ENCODE data around the gene TRHDE.
"Not testable (repeated sequence)": the region's sequence is repeated elsewhere in the genome, so short reads cannot be mapped to it uniquely, and the experiment has no call there.

TRHDE gene

DNA sequence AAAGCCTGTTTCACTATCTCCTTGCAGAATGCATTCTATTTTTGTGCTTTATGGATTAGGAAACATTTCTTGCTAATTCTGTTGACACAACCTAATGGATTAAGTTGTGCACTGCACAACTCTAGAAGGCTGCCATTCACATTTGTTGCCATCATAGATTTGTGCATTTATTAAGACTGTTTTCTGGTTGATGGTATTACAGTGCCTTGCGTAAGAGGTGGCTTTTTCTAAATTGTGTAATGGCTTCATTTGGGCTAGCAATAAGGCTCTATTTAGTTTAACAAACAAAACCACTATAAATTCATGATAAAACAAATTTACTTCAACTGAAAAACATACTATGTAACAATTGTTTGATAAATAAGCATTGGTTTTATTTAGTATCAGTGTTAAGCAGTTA lies 175.9 kb downstream of the TRHDE start:
- no peak for DNase-seq (ENCODE audit: low read depth)

DNA sequence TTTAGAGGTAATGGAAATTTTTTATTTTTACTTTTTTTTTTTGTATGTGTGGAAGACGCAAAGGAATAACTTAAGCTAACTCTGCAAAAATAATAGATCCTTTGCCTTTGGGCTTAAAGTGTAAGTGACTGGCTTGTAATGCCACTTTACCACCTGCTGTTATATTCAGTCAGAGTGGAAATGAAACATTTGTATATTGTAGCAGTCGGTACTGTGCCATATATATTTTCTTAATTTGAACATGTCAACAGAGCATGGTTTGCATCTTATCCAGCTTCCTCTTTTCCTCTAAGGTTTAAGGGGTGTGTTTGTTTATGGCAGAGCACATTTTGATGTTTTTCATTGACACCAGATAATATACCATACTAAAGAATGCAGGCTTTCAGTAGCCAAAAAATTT lies 176.6 kb downstream of the TRHDE start:
- no peak for DNase-seq (ENCODE audit: low read depth)

DNA sequence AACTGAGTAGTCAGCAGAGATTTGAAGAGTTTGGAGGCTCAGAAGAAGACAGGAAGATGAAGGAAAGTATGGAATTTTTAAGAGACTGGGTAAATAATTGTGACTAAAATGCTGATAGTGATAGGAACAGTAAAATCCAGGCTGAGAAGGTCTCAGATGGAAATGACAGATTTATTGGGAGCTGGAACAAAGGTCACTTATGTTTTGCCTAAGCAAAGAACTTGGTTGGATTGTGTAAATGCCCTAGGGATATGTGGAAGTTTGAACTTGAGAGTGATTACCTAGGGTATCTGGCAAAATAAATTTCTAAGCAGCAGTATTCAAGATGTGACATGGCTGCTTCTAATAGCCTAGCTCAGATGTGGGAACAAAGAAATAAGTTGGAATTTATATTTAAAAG lies 180.9 kb downstream of the TRHDE start:
- no peak for DNase-seq (ENCODE audit: low read depth)

DNA sequence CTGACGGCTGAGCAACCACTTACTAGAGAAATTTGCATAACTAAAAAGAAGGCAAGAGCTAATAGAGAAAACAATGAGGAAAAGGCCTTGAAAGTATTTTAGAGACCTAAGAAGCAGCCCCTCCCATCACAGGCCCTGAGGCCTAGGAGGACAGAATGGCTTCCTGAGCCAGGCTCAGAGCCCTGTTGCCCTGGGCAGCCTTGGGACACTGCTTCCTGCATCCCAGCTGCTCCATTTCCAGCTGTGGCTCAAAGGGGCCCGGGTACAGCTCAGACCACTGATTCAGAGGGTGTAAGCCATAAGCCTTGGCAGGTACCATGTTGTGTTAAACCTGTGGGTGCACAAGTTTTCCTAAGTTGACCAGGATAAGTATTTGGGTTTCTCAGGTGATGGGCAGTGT lies 181.4 kb downstream of the TRHDE start:
- no peak for DNase-seq (ENCODE audit: low read depth)

DNA sequence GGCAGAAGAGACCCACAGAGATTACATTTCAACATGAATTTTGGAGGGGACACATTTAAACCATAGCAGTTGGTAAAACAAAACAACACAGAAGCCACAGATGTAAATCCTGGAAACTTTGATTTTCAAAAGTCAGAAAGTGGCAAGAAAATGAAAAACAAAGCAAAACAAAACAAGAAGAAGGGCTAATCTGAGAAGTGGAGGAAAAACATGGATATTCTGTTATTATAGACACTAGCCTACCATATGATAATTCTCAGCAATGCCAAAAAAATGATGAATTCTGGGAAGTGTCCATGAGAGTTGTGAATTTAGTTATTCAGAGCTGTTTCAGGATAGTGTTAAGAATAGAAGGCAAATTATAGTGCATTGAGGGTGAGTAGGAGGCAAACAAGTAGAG lies 192.3 kb downstream of the TRHDE start:
- no peak for DNase-seq (ENCODE audit: low read depth)

DNA sequence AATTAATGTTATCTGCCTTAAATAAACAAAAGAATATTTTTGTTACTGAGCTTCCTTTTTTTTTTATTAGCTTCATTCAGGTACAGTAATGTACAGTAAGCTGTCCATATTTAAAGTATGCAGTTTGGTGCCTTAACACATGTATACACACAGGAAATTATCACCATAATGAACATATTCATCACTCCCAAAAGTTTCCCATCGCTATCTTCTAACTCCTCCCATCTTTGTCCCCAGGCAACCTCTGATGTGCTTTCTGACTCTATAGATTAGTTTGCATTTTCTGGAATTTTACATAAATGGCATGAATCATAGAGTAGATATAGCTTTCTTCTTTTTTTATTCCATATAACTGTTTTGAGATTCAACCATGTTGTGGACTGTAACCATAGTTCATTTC lies 193.0 kb downstream of the TRHDE start:
- no peak for DNase-seq (ENCODE audit: low read depth)

DNA sequence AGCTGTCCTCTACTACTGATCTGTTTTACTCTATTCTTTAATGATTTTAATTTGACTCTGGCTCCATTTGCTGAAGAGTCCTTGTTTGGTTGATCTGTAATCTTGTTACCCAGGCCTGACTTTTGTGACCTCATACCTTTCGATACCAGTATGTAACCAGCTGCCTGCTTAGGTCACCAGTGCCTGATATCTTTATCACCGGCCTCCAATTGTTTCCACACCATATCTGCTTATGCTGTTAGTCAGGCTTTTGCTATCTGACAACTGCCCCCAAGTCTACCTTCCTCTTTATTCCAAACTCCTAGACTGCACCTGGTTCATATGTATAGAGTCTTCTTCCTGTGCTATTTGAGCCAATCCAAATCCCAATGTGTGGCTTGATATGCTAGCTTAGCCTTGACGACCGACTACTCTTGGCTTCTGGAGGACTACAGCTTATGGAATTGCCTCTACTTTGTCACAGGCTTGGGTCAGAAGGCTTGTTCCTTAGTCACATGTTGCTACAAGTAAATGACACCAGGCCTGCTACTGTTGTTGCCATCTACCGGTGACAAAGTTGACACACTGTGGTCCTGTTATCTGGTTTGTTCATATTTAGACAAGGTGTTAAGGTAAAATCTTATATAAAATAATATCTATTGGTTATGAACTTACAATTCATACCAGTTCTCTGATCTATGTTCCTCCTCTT lies 193.9 kb downstream of the TRHDE start:
- DNase-seq (ENCODE audit: low read depth): no peak

DNA sequence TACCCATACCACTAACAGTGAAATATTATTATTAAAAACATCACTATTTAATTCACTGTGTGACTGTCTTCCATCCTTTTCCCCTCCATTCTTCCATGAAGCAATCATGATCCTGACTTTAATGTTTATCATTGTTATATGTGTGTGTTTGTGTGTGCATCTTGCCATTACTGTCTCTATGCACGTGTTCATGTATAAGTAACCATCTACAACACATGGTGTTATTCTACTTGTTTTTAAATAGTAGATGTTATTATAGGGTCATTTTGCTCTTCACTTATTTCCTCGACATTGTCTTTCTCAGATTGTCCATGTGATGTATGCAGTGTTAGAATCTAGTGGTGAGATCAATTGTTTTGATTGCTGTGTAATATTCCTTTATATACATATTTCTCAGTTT lies 195.8 kb downstream of the TRHDE start:
- no peak for DNase-seq (ENCODE audit: low read depth)

DNA sequence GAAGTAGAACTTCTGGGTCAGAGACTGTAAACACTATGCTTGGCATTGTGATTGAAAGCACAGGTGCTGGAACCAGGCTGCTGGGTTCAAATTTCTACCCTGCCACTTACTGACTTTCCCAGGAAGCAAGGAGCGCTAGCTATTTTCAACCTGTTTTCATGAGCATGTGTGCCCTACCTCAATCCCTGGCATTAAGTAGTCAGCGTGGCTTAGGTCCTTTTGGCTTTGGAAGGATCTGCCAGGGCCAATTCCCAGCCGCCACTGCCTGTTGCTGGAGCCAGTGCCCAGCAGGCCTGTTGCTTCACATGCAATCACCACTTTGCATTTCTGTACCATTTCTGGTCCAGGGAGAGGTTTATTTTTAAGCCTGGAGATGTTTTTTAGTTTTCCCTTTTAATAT lies 196.3 kb downstream of the TRHDE start:
- DNase-seq (ENCODE audit: low read depth): no peak

DNA sequence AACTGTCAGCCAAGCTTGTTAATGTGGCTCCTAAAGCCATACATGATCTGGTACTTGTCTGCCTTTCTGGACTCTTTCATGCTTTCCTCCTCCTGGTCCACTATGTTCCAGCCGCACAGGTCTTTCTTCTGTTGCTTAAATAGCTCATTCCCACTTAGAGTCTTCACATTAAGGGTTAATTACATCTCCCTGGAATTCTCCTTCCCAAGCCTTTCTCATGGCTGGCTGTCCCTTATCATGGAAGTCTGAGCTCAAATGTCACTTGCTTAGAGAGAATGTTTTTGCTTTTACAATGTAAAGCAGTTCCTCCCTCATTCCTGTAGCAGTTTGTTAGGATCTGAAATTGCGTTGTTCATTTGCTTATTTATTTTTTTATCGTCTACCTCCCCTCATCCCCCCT lies 199.6 kb downstream of the TRHDE start:
- DNase-seq (ENCODE audit: low read depth): no peak

DNA sequence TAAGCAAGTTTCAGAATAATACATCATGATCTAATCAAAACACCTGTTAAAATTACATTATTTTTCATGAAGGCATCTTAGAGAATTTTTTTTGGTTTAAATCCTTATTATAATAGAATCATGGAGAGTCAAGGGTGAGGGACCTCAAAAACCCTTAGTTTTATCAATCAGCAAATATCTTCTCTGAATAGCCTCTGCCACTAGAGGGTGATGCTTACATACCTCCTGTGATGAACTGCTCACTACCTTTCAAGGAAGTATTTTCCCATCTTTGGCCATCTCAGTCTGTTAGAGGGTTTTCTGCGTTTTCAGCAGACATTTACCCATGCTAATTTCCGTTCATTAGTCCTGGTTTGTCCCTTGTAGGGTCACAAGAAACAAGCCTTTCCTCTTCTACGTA lies 200.2 kb downstream of the TRHDE start:
- DNase-seq (ENCODE audit: low read depth): no peak

DNA sequence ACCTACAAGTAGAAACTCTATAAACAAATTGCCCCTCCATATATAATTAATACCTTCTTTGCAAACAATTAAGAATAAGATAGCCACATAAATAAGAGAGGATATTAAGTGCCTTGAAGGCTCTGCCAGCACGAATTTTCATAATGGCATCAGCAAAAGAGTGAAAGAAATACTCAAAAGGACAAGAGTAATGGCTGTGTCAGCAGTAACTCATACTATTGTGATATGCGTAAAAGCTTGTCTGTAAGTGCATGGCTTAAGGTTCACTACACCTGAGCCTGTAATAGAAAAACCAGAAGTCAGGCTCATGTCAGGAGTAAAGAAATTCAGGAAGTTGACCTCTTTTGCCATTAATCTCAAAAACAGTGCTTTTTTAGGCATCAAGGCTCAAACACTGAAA lies 204.1 kb downstream of the TRHDE start:
- DNase-seq (ENCODE audit: low read depth): no peak

DNA sequence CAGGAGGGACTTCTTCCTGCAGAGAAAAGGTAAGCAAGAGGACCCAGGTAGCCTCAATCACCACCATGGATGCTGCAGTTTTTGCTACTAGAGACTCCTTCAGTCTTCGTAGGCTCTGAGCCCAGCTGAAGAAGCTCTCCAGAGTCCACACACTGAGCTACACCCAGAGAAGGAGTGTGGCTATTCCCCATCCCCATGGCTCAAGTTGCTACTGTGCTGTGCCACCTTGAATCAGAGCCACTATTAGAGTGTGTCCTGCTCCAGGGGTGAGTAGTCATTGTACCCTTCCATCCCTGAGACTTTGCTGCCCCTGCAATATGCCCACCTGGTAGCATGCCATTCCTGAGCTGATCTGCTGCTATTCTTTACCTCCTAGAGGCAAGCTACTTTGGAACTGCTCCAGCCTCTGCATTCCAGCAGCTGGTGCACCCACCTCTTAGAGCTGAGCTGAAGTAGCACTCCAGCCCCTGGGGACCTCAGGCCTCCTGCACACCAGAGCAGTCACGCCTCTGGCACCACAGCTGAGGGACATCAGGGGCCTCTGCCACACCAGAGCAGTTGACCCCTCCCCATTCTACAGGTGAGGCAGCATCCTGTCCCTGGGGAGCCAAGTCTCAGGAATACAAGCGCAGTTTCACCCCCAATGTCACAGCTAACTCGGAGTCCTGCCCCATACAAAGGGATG lies 213.0 kb downstream of the TRHDE start:
- no peak for DNase-seq (ENCODE audit: low read depth)

DNA sequence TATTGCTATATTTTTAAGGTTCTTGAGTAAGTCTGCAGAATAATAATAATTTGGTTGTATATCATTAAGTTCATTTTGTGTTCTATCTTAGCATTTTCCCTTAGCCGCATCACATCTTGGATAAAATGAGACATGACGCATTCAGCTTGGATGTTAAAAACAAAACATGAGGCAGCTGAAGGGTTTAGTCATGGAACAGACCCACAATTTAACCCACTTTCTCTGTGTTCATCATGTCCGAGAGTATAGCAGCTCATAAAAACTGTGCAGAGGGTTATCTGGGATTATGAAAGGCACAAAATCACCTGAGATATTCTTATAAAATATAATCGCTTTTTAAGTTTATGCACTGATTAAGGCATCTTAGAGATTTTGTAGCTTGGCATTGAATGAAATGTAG lies 219.3 kb downstream of the TRHDE start:
- DNase-seq (ENCODE audit: low read depth): no peak

DNA sequence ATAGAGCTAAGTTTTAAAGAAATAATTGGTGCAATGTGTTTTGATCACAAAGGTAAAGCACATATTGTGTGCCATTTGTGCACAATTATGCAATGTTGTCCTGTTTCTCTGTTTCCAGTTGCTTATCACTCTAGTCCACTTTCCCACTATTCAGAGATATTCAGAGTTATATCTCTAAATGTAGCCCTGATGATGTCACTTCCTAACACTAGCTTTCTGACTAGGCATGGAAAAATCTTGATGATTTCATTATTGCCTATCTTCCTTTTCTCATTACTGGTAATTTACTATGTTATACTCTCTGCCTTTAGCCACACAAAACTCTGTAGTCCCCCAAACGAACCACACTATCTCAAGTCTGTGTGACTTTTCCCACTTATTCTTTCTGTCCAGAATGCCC lies 221.2 kb downstream of the TRHDE start:
- DNase-seq (ENCODE audit: low read depth): no peak

DNA sequence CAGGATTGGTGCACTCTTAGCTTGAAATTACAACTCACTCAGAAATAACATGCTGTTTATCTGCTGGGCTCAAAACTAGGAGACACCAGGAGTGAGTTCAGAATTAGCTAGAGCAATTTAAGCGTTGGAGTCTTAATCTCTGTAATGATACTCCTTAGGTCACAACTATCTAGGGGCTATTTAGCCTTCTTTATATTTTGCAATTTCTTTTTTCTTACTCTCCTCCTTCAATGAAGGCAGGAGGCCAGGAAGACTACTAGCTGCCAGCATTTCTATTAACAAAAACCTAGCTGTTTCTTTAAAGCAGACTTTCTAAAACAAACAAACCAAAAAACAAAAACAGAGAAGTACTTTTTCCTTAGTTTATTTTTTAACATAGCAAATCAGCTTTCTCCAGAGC lies 226.2 kb downstream of the TRHDE start:
- DNase-seq (ENCODE audit: low read depth): no peak

DNA sequence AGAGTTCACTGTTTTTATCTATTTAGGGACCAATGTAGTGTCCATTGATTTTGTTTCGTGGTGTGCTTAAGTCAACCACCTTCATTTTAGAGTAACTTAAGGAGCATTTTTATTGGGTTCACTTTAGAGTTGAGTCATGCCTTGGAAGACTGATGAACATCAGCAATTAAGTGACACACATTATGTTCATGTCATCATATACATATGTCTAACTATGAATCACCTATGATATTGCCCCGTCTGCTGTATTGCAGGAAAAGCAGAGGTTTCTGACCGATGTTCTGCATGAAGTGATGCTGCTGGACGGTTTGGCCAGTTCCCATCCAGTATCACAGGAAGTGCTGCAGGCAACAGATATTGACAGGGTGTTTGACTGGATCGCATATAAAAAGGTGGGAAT lies 227.1 kb downstream of the TRHDE start:
- DNase-seq (ENCODE audit: low read depth): no peak

DNA sequence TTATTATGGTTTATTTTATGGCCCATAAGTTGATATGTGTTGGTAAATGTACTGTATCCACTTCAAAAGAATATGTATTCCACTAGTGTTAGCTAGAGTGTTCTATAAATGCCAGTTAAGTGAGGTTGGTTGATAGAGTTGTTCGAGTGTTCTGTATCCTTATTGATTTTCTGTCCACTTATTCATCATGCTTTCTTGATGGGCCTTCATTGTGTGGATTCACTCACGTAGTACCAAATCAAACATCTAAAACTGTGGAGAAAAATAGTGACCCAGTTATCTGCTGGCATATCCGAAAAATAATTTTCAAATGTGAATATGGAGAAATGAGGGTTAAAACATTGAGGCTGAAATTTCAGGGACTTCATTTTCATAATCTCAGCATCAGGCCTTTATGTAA lies 230.4 kb downstream of the TRHDE start:
- DNase-seq (ENCODE audit: low read depth): no peak

DNA sequence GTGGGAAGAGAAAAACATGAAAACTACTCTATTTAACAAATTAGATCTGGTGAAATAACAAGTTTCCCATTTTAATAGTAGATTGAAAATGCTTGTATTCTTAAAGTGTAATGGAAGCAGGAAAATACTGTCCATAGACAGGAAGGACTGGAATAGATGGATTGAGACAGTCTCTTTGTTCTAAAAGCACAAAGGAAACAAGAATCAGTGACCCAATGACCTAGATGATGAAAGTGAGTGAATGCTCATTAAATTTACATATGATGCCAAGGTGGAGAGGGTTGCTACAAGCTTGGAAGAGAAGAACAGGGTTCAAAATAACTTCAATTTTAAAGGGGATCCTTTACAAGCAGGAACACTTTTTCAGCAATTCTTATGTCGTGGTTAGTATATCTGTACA lies 233.1 kb downstream of the TRHDE start:
- no peak for DNase-seq (ENCODE audit: low read depth)

DNA sequence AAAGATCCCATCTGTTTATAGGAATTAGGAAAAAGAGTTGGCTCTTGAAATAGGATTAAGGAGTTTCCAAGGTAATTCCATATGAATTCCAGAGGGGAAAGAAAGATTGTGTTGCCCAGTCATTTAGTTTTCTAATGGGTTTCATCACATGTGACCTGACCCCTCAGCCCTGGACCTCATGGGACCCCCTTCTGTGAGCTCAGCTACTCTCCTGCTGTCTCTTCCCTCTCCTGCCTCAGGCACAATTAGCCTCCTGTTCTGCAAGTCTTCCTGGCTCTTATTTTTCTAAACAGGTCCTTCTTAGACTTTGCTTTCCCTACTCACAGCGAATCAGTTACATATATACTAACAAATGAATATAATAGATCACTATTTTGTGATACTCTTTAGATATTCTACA lies 237.7 kb downstream of the TRHDE start:
- no peak for DNase-seq (ENCODE audit: low read depth)

DNA sequence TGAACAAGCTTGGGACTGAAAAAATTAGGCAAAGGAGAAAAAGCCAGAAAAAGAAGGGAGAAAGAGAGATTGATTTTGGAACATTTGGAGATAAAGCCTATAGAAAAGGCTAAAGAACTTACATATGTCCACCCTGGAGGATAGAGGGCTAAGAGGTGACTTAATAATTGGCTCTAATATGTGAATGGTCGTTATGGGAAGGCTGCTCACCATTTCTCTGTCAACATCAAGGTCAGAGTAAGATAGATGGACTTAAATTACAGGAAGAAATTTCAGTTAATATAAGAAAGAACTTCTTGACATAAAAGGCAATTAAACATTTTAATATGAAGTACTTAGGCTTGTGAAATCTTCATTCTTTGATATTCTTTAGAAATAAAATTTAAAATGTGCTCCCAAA lies 238.6 kb downstream of the TRHDE start:
- DNase-seq (ENCODE audit: low read depth): no peak

DNA sequence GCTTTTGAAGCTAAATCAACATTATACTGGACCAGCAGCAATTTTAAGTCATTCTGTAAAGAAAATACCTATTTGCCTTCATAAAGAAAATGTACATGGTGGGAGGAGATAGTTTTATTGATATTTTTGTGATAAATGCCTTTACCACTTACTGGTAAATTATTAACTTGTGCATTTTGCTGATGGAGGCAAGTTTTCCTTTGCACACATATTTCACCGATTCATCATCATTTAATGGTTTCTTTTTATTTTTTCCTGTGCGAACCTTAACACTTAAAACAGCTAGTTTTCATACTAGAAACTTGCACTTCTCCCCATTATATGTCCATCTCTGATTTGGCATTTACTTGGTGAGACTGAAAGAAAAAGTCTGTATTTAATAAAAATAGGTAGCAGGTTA lies 239.3 kb downstream of the TRHDE start:
- DNase-seq (ENCODE audit: low read depth): no peak

DNA sequence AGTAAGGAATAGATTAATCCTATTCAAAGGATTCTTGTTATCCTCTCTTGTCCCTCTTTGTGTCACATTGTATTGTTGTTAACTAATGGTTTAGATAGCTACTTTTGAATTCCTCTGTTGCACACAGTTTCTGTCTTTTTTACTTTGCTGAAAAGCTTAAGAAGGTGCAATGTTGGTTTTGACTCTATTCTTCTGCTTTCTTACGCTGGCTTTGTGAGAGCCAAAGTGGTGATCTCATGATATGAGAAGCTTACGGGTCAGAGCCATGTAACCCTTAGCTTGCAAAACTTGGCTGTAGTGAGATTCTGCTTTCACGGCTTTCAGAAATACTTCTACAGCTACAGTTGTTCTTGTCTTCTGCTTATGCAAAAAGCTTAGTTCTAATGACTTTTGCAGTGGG lies 239.7 kb downstream of the TRHDE start:
- no peak for DNase-seq (ENCODE audit: low read depth)

DNA sequence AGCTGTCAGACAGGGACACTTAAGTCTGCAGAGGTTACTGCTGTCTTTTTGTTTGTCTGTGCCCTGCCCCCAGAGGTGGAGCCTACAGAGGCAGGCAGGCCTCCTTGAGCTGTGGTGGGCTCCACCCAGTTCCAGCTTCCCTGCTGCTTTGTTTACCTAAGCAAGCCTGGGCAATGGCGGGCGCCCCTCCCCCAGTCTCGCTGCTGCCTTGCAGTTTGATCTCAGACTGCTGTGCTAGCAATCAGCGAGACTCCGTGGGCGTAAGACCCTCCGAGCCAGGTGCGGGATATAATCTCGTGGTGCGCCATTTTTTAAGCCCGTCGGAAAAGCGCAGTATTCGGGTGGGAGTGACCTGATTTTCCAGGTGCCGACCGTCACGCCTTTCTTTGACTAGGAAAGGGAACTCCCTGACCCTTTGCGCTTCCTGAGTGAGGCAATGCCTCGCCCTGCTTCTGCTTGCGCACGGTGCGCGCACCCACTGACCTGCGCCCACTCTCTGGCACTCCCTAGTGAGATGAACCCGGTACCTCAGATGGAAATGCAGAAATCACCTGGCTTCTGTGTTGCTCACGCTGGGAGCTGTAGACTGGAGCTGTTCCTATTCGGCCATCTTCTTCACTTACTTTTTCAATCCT lies 248.0 kb downstream of the TRHDE start:
- DNase-seq (ENCODE audit: low read depth): not testable (repeated sequence)
